Keratinocyte (primary cell): ENCODE results near the gene AEN. TPM values are rescaled to one million over a fixed set of nuclear protein-coding genes. Genes with fewer than 3 reads are reported as not detected.

Source experiments
- DNase-seq: peaks from one replicate; pipeline ENCODE4 v3.0.0-alpha.2; 2011; ENCODE audit warnings: low read depth, missing footprints, low spot score
- FAIRE-seq: peaks from 2 replicates; lab custom pipeline; 2011; peaks lifted over from hg19 to GRCh38; lab: Jason Lieb, UNC
- H2AFZ ChIP-seq: 2 replicates; pipeline ENCODE4 v1.6.0; 2012; ENCODE audit warnings: low read length, control low read depth, inconsistent platforms; ENCODE audit not compliant: control insufficient read depth
- H3K27ac ChIP-seq: 2 replicates; pipeline ENCODE4 v1.5.1; 2011; ENCODE audit warnings: low read length; ENCODE audit not compliant: control insufficient read depth, insufficient read depth
- H3K27me3 ChIP-seq: 3 replicates; pipeline ENCODE4 v1.6.0; 2011; ENCODE audit warnings: low read length; ENCODE audit not compliant: control insufficient read depth, insufficient read depth; ENCODE audit errors: extremely low read depth
- H3K36me3 ChIP-seq, 2 experiments: 2 replicates in 1 of 2; 3 replicates in 1 of 2; pipeline ENCODE4 v1.5.1; 2011; ENCODE audit warnings: low read length in 2 of 2, mild to moderate bottlenecking in 1 of 2; ENCODE audit not compliant: control insufficient read depth in 2 of 2, insufficient read depth in 2 of 2; ENCODE audit errors: extremely low read depth in 1 of 2
- H3K4me1 ChIP-seq: 3 replicates; pipeline ENCODE4 v1.5.1; 2011; ENCODE audit warnings: low read length; ENCODE audit not compliant: control insufficient read depth, insufficient read depth; ENCODE audit errors: extremely low read depth
- H3K4me2 ChIP-seq: 3 replicates; pipeline ENCODE4 v1.6.0; 2011; ENCODE audit warnings: low read depth, low read length; ENCODE audit not compliant: control insufficient read depth, insufficient read depth; ENCODE audit errors: extremely low read depth
- H3K4me3 ChIP-seq, 3 experiments: fragments of 200-600 bp in 1 of 3; sonication (generic) in 1 of 3; 2 replicates in 2 of 3; 3 replicates in 1 of 3; pipeline ENCODE4 v1.5.1; 2011 to 2016; ENCODE audit warnings: low read length in 3 of 3, mild to moderate bottlenecking in 3 of 3, control low read depth in 2 of 3, inconsistent platforms in 1 of 3, low read depth in 1 of 3, mixed read lengths in 1 of 3, mixed run types in 1 of 3, moderate library complexity in 1 of 3; ENCODE audit not compliant: control insufficient read depth in 2 of 3, insufficient read depth in 2 of 3; ENCODE audit errors: extremely low read depth in 1 of 3
- H3K79me2 ChIP-seq: 2 replicates; pipeline ENCODE4 v1.6.0; 2012; ENCODE audit warnings: low read length; ENCODE audit not compliant: control insufficient read depth, insufficient read depth
- H3K9ac ChIP-seq: 3 replicates; pipeline ENCODE4 v1.6.0; 2011; ENCODE audit warnings: low read length; ENCODE audit not compliant: control insufficient read depth, insufficient read depth; ENCODE audit errors: extremely low read depth
- H3K9me1 ChIP-seq: 3 replicates; pipeline ENCODE4 v1.6.0; 2011; ENCODE audit warnings: low read length; ENCODE audit not compliant: control insufficient read depth, insufficient read depth; ENCODE audit errors: extremely low read depth
- H3K9me3 ChIP-seq: 2 replicates; pipeline ENCODE4 v1.5.1; 2012; ENCODE audit warnings: low read depth, low read length; ENCODE audit not compliant: control insufficient read depth
- H4K20me1 ChIP-seq: 3 replicates; pipeline ENCODE4 v1.6.0; 2011; ENCODE audit warnings: low read length; ENCODE audit not compliant: control insufficient read depth, insufficient read depth; ENCODE audit errors: extremely low read depth
- EZH2 ChIP-seq: IDR thresholded peaks from one replicate; pipeline ENCODE4 v1.6.1; 2012; ENCODE audit warnings: inconsistent platforms, mild to moderate bottlenecking, low read length, moderate library complexity
- dilution Hi-C: fragments of 300-500 bp; cut with MboI; formaldehyde crosslinking; loops from one replicate; pipeline ENCODE4 v1.7.0; 2020; ENCODE audit warnings: low sequenced_read_pairs; ENCODE audit not compliant: extremely low pct_ligation_motif_present
- polyA plus RNA-seq, 5 experiments: library from polyadenylated mRNA; depleted of rRNA in 3 of 5; stranded (reverse) in 3 of 5; stranded (forward) in 1 of 5; unstranded in 1 of 5; fragments of >200 nt; gene quantifications; 1 replicate in 1 of 5; 2 replicates in 3 of 5; 3 replicates in 1 of 5; pipeline versions ENCODE4 v1.2.1 to v1.2.3, GENCODE V29; 2011 to 2012; ENCODE audit warnings: missing spikeins in 2 of 5, low read depth in 1 of 5, low replicate concordance in 1 of 5
- TF ChIP-seq, protein P1 (sequence below), 3 experiments: IDR thresholded peaks in 1 of 3; conservative IDR thresholded peaks in 1 of 3; optimal IDR thresholded peaks in 1 of 3; 2 replicates in 2 of 3; 3 replicates in 1 of 3; pipeline versions ENCODE3 to v1.5.1; 2011; ENCODE audit warnings: low read length in 3 of 3, mild to moderate bottlenecking in 3 of 3, moderate library complexity in 2 of 3, control low read depth in 1 of 3, inconsistent platforms in 1 of 3; ENCODE audit not compliant: insufficient read depth in 2 of 3; ENCODE audit errors: extremely low read depth in 1 of 3

Gene AEN
- polyA plus RNA-seq, 1 donor (not counting 4 experiments of a cell fraction or from before 2014, with no cell fraction given): 27.5 TPM

DNA sequence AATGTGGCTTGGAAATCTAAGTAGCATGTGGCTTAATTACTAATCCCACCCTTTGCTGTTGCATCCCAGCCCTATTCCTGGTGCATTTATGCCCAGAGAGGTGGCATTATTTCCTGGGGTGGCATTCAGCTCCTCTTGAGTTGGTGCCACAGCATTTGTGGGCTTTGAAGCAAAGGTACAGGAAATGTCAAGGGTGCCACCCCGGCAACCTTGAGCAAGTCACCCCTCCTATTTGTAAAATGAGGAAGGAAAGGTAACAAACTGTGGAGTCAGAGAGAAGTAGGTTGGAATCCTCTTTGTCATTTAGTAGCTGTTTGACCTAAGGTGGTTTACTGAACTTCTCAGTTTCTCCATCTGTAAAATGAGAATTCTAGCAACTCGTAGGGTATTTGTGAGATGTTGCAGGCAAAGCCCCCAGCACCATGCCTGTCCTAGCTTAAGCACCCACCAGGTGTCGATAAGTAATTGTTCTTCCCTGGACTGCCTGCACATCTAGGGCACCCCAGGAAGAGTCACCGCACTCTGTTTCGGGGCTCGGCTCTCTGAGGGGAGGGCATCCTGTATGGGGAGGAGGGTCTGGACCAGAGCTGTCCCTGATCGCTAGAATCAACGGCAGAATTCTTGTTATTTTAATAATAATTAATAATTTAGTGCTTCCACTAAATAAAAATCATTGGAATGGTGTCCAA, 34.8 kb downstream of the AEN start:
- H3K4me1 ChIP-seq: peaks cover 31% of the 10 kb centered on the region
- no peak overlapping the region for H3K4me3 ChIP-seq
- H3K9me3 ChIP-seq: no peaks in the 10 kb centered on the region
- H3K9me1 ChIP-seq: no peaks in the 10 kb centered on the region
- FAIRE-seq (no peak), DNase-seq (no peak)
- H3K27me3 ChIP-seq: no peaks in the 10 kb centered on the region
- no peaks in the 10 kb centered on the region for H3K79me2 ChIP-seq
- H3K27ac ChIP-seq: no peak overlapping the region
- TF ChIP-seq, protein P1, sequence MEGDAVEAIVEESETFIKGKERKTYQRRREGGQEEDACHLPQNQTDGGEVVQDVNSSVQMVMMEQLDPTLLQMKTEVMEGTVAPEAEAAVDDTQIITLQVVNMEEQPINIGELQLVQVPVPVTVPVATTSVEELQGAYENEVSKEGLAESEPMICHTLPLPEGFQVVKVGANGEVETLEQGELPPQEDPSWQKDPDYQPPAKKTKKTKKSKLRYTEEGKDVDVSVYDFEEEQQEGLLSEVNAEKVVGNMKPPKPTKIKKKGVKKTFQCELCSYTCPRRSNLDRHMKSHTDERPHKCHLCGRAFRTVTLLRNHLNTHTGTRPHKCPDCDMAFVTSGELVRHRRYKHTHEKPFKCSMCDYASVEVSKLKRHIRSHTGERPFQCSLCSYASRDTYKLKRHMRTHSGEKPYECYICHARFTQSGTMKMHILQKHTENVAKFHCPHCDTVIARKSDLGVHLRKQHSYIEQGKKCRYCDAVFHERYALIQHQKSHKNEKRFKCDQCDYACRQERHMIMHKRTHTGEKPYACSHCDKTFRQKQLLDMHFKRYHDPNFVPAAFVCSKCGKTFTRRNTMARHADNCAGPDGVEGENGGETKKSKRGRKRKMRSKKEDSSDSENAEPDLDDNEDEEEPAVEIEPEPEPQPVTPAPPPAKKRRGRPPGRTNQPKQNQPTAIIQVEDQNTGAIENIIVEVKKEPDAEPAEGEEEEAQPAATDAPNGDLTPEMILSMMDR (optimal IDR thresholded peaks at IDR 0.05 in 1 of 3, IDR thresholded peaks at IDR 0.05 in 1 of 3, conservative IDR thresholded peaks at IDR 0.05 in 1 of 3; ENCODE audit: extremely low read depth in 1 of 3, insufficient read depth in 2 of 3, low read length in 3 of 3): no peak
- no peak for TF ChIP-seq EZH2
- H4K20me1 ChIP-seq: no peaks in the 10 kb centered on the region
- H3K4me2 ChIP-seq: no peak overlapping the region
- no peak overlapping the region for H3K9ac ChIP-seq
- H2AFZ ChIP-seq: no peak overlapping the region
- dilution Hi-C loops: no loop called here
- no peaks in the 10 kb centered on the region for H3K36me3 ChIP-seq

DNA sequence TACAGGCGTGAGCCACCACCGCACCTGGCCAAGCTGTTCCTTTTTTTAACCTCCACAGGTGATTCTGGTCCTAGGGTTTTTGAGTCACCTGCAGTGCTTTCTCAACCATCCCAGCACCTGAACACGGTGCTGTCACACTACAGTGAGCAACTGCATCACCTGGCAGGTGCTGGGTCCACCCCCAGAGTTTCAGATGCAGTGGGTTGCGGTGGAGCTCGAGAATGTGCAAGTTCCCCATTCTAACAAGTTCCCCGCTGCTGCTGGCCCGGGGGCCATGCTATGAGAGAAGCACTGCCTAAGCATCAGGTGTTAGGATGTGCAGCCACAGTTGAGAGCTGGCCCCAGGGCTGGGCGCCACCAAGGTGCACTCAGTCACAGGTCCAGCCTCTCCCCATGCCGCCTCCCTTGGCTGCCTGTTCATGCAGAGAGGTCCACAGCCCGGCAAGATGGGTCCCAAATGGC, 35.7 kb downstream of the AEN start:
- Histone ChIP-seq H2AFZ (no peak overlapping the region), H3K4me3 (no peak overlapping the region), H3K4me2 (no peak overlapping the region), H3K9me1 (no peaks in the 10 kb centered on the region), H4K20me1 (no peaks in the 10 kb centered on the region), H3K9me3 (no peaks in the 10 kb centered on the region), H3K79me2 (no peaks in the 10 kb centered on the region), H3K4me1 (peaks cover 27% of the 10 kb centered on the region), H3K9ac (no peak overlapping the region), H3K27ac (no peak overlapping the region), H3K36me3 (no peaks in the 10 kb centered on the region), H3K27me3 (no peaks in the 10 kb centered on the region)
- FAIRE-seq (no peak), DNase-seq (no peak)
- dilution Hi-C loops: no loop called here
- TF ChIP-seq, protein P1 (optimal IDR thresholded peaks at IDR 0.05 in 1 of 3, IDR thresholded peaks at IDR 0.05 in 1 of 3, conservative IDR thresholded peaks at IDR 0.05 in 1 of 3; ENCODE audit: extremely low read depth in 1 of 3, insufficient read depth in 2 of 3, low read length in 3 of 3): no peak
- no peak for TF ChIP-seq EZH2
